Activated gamma-delta T cell (primary cell): Measurements from ENCODE around the gene PLSCR3.
"Not testable (repeated sequence)": the region's sequence is repeated elsewhere in the genome, so short reads cannot be mapped to it uniquely, and the experiment has no call there.

Experiments
- DNase-seq: peaks from one replicate; lab custom pipeline; 2025; lab: John Stamatoyannopoulos, UW

PLSCR3 gene

DNA sequence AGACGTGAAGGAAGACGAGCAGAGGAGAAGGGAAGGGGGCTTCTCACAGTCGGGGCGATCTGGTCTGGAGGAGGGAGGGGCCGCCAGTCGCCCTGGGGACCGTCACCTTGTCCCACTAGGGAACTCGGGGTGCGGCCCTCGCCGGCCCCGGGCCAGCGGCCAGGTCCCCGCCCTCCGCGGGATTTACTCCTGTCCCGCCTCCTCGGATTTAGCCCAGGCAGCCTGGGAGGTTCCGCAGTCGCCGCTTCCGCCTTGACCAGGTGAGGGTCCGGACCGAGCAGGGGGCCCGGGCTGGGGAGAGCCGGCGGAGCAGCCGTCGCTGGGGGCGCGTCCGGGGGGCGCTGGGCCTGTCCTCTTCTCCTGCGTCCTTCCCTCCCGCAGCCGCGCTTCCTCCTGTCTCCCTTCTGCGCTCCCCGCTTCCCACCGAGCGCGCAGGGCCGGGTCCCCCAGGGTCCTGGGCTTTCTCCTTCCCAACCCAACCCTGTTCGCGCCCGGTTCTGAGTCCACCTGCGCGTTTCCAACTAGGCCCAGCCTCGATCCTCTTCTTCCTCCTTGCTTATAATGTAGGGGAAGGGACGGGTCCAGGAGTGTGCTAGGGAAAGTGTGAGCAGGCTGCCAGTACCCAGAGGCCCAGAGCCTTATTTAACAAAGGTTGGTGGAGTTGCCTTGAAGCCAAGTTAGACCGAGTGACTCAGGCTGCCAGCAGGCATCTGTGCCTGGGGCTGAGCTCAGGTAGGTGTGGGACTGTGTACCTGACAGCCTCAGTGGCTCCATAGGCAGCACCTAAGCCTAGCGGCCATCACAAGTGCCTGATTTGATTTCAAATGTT is 13.3 kb downstream of the PLSCR3 start, which contains the start of gene TNK1:
TSS of gene TNK1 (plus strand) at position 235 of the 829 bp plus-strand sequence. CDS start 1,838 bp downstream, outside the sequence.
- no peak for DNase-seq

DNA sequence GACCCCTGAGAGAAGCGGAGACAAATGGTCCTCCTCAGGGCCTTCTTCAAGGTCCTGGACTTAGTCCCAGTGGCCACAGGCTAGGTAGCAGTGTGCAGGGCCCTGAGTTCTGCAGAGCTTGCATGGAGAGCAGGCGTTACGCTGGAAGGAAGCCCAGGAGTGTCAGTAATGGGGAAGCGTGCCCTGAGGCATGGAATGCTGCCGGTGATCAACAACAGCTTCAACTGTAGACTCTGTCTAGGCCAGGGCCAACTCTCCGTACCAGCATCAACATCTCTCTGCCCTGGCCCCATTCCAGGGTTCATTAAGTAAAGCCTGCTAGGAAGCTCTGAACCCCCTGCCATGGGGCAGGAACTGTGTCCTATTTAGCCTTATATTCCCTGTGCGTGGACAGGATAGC is 14.0 kb downstream of the PLSCR3 start:
- no peak for DNase-seq

- DNase-seq: no peak
These were observed 15.2 kb downstream of the PLSCR3 start for GRCh38 chr17:7379134-7379533.

DNA sequence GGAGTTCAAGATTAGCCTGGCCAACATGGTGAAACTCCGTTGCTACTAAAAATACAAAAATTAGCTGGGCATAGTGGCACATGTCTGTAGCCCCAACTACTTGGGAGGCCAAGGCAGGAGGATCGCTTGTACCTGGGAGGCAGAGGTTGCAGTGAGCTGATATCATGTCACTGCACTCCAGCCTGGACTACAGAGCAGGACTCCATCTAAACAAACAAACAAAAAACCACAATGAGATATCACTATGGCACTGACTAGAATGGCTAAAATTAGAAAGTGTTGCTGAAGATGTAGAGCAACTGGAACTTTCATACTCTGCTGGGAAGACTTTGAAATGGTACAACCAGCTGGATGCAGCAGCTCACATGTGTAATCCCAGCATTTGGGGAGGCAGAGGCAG is 20.0 kb downstream of the PLSCR3 start:
- no peak for DNase-seq

DNA sequence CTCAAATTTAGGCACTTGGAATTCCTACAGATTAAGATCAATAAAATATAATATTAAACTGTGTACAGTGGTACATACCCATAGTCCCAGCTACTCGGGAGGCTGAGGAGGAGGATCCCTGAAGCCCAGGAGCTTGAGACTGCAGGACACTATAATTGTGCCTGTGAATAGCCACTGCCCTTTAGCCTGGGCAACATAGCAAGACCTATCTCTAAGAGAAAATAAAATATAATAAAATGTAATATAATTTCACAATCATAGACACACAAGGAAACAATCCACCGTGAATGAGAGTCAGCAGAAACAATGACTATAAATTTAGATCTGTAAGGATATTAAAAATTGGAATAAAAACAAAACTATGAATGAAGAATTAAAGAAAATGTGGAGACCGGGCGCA is 23.5 kb downstream of the PLSCR3 start:
- no peak for DNase-seq

DNA sequence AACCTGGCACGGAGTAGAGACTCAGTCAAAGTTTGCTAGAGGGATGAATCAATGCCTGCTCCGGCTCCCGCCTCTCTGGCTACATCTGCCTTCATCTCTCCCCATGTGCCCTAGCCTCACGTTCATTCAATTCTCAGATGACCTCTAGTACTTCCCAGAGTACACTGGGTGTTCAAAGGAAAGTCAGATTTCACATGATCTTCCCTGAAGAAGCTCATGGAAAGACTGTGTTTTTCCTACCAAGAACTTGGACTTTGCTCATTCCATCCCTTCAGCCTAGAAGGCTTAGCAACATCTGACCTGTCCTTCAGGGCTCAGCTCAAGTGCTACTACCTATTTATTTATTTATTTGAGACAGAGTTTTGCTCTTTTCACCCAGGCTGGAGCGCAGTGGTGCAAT is 24.5 kb downstream of the PLSCR3 start:
- no peak for DNase-seq

- DNase-seq: not testable (repeated sequence)
These were observed 25.7 kb downstream of the PLSCR3 start for GRCh38 chr17:7368599-7368994.

DNA sequence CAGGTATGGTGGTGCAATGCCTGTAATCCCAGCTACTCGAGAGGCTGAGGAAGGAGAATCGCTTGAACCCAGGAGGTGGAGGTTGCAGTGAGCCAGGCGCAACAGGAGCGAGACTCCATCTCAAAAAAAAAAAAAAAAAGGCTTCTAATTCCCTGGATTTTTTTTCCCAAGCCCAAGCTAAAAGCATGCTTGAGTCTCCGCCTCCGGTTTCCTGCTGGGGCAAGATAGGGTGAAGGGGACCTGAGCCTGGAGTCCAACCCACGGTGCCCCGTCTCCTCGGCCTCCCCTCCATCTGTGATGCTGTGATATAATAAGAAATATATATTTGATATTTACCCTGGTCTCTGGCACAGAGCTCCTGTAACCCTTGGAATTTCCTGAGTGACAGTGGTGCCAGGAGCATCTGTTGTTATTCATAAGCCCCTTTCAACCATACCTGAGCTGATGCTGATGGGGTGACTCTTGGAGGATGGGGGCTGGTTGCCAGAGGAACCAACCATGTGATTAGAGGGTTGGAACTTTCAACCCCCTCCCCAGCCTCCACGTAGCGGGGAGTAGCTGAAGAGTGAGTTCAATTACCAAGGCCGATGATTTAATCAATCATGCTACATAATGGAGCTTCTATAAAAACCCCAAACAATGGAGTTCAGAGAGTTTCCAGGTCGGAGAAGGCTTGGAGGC is 26.3 kb downstream of the PLSCR3 start:
- DNase-seq: no peak

DNA sequence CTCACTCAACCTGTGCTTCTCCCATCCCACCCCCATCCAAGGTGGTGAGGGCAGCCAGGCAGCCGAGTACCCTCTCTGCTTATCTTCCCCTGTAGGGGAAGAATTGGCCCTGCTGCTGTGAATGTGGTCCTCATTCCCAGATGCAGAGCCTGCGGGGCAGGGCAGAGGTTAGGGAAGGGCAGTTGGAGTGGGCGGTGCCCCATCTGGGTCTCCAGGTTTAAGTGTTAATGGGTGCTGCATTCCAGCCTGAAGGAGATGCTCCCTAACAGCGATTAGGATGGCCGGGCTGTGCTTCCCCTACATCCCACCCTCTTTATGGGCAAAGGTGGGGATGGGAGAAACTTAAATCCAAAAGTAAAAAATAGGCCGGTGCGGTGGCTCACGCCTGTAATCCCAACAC is 27.2 kb downstream of the PLSCR3 start:
- DNase-seq: no peak

DNA sequence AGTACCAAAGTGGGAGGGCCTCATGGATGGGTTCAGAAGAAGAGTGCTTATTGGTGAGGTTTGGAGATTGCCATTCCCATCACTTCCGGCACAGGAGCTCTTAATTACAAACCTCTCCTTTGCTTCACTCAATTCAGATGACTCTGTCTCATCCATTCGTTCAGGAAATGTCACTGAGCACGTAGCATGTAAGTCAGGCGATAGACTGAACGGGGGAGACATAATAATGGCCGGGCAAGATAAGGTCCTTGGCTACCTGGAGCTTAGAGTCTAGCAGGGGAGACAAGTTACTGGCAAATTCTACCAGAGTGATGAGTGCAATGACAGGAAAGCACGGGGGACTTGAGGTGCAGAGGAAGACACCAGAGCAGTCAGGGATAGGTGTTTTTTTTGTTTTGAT is 28.4 kb downstream of the PLSCR3 start:
- not testable (repeated sequence) for DNase-seq

- DNase-seq: no peak
These were observed 31.0 kb downstream of the PLSCR3 start for GRCh38 chr17:7363311-7363710.

DNA sequence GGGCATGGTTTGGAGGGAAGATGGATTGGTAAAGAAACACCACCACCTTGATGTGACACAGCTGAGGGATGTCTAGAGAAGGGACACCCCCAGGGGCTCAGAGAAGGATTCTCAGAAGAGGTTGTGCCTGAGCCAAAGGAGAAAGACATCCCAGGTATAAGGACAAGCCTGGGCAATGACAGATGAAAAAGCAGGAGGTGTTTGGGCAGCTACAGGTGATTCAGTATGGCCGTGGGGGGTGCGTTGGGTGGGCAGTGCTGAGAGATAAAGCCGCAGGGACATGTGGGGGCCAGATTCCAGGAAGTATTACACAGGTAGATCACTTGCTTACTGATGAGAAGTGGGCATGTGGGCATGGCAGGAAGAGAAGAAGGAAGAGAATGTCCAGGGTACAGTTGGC is 32.4 kb downstream of the PLSCR3 start:
- DNase-seq: no peak

DNA sequence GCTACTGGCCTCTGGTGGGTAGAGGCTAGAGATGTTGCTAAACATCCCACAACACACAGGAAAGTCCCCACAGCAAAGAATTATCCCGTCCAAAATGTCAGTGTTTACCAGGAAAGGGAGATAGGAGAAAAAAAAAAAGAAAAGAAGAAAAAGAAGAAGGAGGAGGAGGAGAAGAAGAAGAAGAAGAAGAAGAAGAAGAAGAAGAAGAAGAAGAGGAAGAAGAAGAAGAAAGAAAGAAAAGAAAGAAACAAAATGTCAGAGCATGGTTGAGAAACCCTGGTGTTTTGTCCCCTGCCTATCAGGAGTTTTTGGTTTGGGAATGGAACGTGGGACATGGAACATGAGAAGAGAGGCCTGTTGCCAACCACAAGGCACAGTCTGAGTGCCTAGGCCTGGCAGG is 36.9 kb downstream of the PLSCR3 start:
- no peak for DNase-seq

DNA sequence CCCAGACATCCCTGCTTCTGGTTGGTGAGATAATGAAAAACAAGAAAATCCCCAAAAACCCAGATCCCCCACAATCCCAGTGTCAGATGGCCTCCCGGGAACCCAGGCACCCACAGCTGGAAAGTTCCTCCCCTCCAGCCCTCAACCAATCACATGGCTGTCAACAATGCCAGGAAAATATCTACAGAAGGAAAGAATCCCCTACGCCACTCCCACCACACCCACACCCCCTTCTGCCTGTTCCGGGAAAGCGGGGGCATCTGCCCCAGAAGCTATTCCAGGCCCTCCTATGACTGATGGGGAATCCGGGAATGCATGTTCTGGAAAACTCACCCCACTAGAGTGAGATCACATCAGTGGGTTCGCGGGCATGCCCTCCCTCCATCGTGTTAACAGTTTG is 37.6 kb downstream of the PLSCR3 start:
- no peak for DNase-seq

GRCh38 chr17:7356072-7356549 is 38.2 kb downstream of the PLSCR3 start:
- DNase-seq: peak; percentile 46

DNA sequence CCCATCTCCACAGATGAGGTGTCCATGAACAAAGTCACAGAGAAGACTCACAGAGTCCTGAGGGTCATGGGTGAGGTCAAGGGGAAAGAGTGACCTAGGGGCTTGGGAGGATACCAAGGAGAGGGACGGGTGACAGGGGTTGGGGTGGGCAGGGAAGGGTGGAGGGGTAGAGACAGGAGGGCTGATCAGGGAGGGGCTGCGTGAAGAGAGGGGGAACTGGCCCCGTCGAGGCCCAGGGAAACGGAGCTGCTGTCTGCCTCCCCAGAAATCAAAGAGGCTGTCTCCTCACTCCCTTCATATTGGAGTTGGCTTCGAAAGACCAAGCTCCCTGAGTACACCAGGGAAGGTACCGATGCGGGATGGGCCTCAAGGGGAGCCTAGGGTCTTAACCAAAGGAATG is 38.8 kb downstream of the PLSCR3 start:
- no peak for DNase-seq

GRCh38 chr17:7355053-7355452 is 39.3 kb downstream of the PLSCR3 start, which contains the start of gene TMEM95:
Gene TMEM95 (plus strand): TSS chr17:7355156. CDS start chr17:7355205, 49 bp downstream.
- no peak for DNase-seq

GRCh38 chr17:7354262-7354843 is 40.0 kb downstream of the PLSCR3 start:
- no peak for DNase-seq

GRCh38 chr17:7352910-7353635 is 41.3 kb downstream of the PLSCR3 start:
- DNase-seq: no peak

- DNase-seq: no peak
These were observed 41.8 kb downstream of the PLSCR3 start for GRCh38 chr17:7352503-7352889.

DNA sequence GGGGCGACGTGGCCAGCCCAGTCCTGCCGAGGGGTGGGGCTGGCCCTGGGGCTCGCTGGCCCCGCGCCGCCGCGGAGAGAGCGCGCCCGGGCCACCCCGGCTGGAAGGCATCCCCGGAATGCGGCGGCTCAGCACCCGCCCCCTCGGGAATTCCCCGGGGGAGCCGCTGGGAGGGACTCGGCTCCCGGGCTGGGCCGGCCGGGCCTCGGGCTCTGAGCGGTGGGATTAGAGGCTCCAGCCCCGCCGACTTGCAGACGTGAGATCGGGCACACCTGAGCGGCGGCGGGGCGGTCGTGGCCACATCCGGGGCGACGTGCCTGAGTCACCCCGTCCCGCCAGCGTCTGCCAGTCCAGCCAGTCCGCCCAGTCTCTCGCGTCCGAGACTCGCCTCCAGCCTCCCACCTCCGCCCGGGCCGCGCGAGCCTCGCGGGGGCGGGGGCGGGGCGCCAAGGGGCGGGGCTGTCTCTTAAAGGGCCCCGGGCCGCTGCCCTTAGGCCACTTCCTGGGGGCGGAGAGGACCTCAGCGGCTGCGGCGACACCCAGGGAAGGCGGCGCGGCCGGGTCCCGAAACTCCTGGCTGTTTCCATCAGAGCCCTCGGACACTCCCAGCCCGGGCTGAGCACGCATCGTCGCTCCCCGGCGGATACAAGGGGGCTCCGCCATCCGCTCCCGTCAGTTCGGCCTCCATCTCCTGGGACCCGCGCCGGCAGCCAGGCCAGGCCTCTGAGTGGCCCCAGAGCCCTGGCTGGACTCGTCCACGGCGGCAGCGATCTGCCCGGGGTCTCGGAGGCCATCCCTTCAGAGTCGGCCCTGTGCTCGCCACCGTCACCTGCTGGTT is 42.4 kb downstream of the PLSCR3 start, which contains the start of gene KCTD11:
TSS of gene KCTD11 (plus strand) at position 498 of the 838 bp plus-strand sequence.
- DNase-seq: peak; percentile 91
